HepG2 (cell line): ENCODE results near the gene FGGY. TPM values are rescaled to one million over a fixed set of nuclear protein-coding genes. Genes with fewer than 3 reads are reported as not detected.

Experiments used
- EEA1 ChIP-seq: sonication (generic); formaldehyde crosslinking; IDR thresholded peaks from 2 replicates; pipeline ENCODE4 v1.5.1; 2020; ENCODE audit warnings: mild to moderate bottlenecking, missing genetic modification reagents, borderline replicate concordance
- FOSL1 ChIP-seq: sonication (generic); formaldehyde crosslinking; IDR thresholded peaks from 2 replicates; pipeline ENCODE4 v1.9.0; 2021; ENCODE audit warnings: missing genetic modification reagents, borderline replicate concordance
- FOXO1 ChIP-seq: sonication (generic); formaldehyde crosslinking; IDR thresholded peaks from 2 replicates; pipeline ENCODE4 v1.4.0; 2020; ENCODE audit warnings: missing genetic modification reagents
- KDM1A ChIP-seq: IDR thresholded peaks from 2 replicates; pipeline ENCODE4 v1.6.1; 2016; ENCODE audit warnings: missing compliant biosample characterization
- RORA ChIP-seq: sonication (generic); formaldehyde crosslinking; IDR thresholded peaks from 2 replicates; pipeline ENCODE4 v1.5.0; 2020; ENCODE audit warnings: mild to moderate bottlenecking, missing genetic modification reagents, moderate library complexity
- TARDBP ChIP-seq: sonication (generic); formaldehyde crosslinking; IDR thresholded peaks from 2 replicates; pipeline ENCODE4 v1.8.0; 2022; ENCODE audit warnings: mild to moderate bottlenecking, missing genetic modification reagents
- ZNF331 ChIP-seq: sonication (generic); formaldehyde crosslinking; IDR thresholded peaks from 2 replicates; pipeline ENCODE4 v1.4.0; 2020; ENCODE audit warnings: missing genetic modification reagents
- ZNF383 ChIP-seq: sonication (generic); formaldehyde crosslinking; IDR thresholded peaks from 2 replicates; pipeline ENCODE4 v1.4.0; 2020; ENCODE audit warnings: missing genetic modification reagents, mild to moderate bottlenecking, borderline replicate concordance
- ZNF562 ChIP-seq: sonication (generic); formaldehyde crosslinking; IDR thresholded peaks from 2 replicates; pipeline ENCODE4 v1.8.0; 2022; ENCODE audit warnings: missing genetic modification reagents, borderline replicate concordance
- ZNF883 ChIP-seq: sonication (generic); formaldehyde crosslinking; IDR thresholded peaks from 2 replicates; pipeline ENCODE4 v1.5.1; 2020; ENCODE audit warnings: mild to moderate bottlenecking, missing genetic modification reagents; ENCODE audit errors: not compliant biosample characterization
- polyA plus RNA-seq, 8 experiments: library from polyadenylated mRNA; depleted of rRNA in 3 of 8; stranded (reverse) in 7 of 8; unstranded in 1 of 8; fragments of >200 nt; fragmentation: Illumina TruSeq in 4 of 8; extraction: Trizol in 4 of 8; gene quantifications; 2 replicates each; pipeline versions ENCODE4 v1.2.1 to v1.2.3, GENCODE V29; 2011 to 2016; ENCODE audit warnings: low read depth in 4 of 8, missing spikeins in 1 of 8, mixed read lengths in 1 of 8; ENCODE audit not compliant: insufficient read depth in 1 of 8
- total RNA-seq, 5 experiments: library from RNA; depleted of rRNA; stranded (reverse); fragments of >200 nt; fragmentation: Illumina TruSeq; extraction: Trizol; gene quantifications; 2 replicates each; pipeline ENCODE4 v1.2.3, GENCODE V29; 2016; ENCODE audit warnings: low read depth in 1 of 5
- TF ChIP-seq, protein P1 (sequence below): sonication (generic); formaldehyde crosslinking; IDR thresholded peaks from 2 replicates; pipeline ENCODE4 v1.5.1; 2020; ENCODE audit warnings: missing genetic modification reagents, mild to moderate bottlenecking, borderline replicate concordance
- TF ChIP-seq, protein P2 (sequence below): IDR thresholded peaks from 2 replicates; pipeline ENCODE4 v1.6.1; 2016; ENCODE audit warnings: missing compliant biosample characterization, missing genetic modification reagents, borderline replicate concordance
- TF ChIP-seq, protein P3 (sequence below): sonication (generic); formaldehyde crosslinking; IDR thresholded peaks from 2 replicates; pipeline ENCODE4 v1.5.0; 2020; ENCODE audit warnings: mild to moderate bottlenecking, missing genetic modification reagents
- TF ChIP-seq, protein P4 (sequence below): IDR thresholded peaks from 2 replicates; pipeline ENCODE4 v1.4.0; 2020; ENCODE audit warnings: mild to moderate bottlenecking, missing genetic modification reagents
- TF ChIP-seq, protein P5 (sequence below): sonication (generic); formaldehyde crosslinking; IDR thresholded peaks from 2 replicates; pipeline ENCODE4 v1.5.0; 2020; ENCODE audit warnings: mild to moderate bottlenecking, missing genetic modification reagents

The FGGY gene
- total and polyA plus RNA-seq, 2 of the 13 experiments (the other 11 are each of a cell fraction or from before 2014, with no cell fraction given) = 15.7 to 27.5 TPM

DNA sequence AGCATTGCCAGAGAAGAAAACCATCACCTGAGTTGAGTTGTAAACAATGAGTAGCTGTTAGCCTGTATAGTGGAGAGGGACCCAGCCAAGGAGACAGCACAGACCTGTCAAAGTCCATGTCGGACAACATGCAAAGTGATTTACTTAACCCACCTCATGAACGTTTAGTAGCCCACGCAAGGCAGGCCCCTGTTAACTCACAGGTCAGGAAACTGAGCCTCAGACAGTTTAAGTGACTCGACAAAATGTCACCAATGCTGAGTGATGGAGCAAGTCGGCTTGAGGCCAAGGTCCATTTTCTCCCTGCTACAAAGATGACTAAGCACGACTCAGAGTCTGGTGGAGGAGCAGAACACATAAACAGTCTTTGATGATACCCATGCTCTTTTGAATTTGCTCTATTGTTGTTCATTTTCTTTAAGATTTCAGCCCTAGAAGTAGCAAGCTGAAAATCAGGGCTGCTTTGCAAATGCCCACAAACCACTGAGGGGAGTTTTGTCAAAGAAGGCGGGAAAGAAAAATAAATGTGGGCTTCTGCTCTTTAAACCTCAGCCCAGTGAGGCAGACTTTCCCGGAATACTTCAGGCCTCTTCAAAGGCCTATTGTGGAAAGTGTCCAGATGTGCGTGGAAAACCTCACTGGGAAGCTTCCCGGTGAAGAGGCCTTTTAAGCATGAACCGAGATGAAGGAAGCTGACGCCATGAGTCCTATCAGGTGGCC is 434.0 kb downstream of the FGGY start (continued):
- TF ChIP-seq, protein P1, sequence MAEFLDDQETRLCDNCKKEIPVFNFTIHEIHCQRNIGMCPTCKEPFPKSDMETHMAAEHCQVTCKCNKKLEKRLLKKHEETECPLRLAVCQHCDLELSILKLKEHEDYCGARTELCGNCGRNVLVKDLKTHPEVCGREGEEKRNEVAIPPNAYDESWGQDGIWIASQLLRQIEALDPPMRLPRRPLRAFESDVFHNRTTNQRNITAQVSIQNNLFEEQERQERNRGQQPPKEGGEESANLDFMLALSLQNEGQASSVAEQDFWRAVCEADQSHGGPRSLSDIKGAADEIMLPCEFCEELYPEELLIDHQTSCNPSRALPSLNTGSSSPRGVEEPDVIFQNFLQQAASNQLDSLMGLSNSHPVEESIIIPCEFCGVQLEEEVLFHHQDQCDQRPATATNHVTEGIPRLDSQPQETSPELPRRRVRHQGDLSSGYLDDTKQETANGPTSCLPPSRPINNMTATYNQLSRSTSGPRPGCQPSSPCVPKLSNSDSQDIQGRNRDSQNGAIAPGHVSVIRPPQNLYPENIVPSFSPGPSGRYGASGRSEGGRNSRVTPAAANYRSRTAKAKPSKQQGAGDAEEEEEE = no peak; the same call in 1 of the 2 replicates
- TF ChIP-seq FOSL1 (no peak; the same call in 1 of the 2 replicates), ZNF331 (CRISPR knock-in tag) (0 out of 2 replicates have a peak, but pooled peaks have one; percentile 22), FOXO1 (CRISPR knock-in tag) (peak; percentile 63; the same call in 1 of the 2 replicates), ZNF883 (CRISPR knock-in tag) (no peak), ZNF383 (CRISPR knock-in tag) (no peak), EEA1 (no peak), RORA (CRISPR knock-in tag) (no peak), TARDBP (peak; percentile 56; the same call in 1 of the 2 replicates), KDM1A (CRISPR knock-in tag) (peak; percentile 66; the same call in 1 of the 2 replicates), ZNF562 (CRISPR knock-in tag) (no peak)
- TF ChIP-seq, protein P2, sequence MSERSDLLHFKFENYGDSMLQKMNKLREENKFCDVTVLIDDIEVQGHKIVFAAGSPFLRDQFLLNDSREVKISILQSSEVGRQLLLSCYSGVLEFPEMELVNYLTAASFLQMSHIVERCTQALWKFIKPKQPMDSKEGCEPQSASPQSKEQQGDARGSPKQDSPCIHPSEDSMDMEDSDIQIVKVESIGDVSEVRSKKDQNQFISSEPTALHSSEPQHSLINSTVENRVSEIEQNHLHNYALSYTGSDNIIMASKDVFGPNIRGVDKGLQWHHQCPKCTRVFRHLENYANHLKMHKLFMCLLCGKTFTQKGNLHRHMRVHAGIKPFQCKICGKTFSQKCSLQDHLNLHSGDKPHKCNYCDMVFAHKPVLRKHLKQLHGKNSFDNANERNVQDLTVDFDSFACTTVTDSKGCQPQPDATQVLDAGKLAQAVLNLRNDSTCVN (CRISPR knock-in tag) = no peak; the same call in 1 of the 2 replicates
- TF ChIP-seq, protein P3, sequence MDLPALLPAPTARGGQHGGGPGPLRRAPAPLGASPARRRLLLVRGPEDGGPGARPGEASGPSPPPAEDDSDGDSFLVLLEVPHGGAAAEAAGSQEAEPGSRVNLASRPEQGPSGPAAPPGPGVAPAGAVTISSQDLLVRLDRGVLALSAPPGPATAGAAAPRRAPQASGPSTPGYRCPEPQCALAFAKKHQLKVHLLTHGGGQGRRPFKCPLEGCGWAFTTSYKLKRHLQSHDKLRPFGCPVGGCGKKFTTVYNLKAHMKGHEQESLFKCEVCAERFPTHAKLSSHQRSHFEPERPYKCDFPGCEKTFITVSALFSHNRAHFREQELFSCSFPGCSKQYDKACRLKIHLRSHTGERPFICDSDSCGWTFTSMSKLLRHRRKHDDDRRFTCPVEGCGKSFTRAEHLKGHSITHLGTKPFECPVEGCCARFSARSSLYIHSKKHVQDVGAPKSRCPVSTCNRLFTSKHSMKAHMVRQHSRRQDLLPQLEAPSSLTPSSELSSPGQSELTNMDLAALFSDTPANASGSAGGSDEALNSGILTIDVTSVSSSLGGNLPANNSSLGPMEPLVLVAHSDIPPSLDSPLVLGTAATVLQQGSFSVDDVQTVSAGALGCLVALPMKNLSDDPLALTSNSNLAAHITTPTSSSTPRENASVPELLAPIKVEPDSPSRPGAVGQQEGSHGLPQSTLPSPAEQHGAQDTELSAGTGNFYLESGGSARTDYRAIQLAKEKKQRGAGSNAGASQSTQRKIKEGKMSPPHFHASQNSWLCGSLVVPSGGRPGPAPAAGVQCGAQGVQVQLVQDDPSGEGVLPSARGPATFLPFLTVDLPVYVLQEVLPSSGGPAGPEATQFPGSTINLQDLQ (CRISPR knock-in tag) = no peak
- TF ChIP-seq, protein P4, sequence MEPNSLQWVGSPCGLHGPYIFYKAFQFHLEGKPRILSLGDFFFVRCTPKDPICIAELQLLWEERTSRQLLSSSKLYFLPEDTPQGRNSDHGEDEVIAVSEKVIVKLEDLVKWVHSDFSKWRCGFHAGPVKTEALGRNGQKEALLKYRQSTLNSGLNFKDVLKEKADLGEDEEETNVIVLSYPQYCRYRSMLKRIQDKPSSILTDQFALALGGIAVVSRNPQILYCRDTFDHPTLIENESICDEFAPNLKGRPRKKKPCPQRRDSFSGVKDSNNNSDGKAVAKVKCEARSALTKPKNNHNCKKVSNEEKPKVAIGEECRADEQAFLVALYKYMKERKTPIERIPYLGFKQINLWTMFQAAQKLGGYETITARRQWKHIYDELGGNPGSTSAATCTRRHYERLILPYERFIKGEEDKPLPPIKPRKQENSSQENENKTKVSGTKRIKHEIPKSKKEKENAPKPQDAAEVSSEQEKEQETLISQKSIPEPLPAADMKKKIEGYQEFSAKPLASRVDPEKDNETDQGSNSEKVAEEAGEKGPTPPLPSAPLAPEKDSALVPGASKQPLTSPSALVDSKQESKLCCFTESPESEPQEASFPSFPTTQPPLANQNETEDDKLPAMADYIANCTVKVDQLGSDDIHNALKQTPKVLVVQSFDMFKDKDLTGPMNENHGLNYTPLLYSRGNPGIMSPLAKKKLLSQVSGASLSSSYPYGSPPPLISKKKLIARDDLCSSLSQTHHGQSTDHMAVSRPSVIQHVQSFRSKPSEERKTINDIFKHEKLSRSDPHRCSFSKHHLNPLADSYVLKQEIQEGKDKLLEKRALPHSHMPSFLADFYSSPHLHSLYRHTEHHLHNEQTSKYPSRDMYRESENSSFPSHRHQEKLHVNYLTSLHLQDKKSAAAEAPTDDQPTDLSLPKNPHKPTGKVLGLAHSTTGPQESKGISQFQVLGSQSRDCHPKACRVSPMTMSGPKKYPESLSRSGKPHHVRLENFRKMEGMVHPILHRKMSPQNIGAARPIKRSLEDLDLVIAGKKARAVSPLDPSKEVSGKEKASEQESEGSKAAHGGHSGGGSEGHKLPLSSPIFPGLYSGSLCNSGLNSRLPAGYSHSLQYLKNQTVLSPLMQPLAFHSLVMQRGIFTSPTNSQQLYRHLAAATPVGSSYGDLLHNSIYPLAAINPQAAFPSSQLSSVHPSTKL (CRISPR knock-in tag) = peak; percentile 90
- TF ChIP-seq, protein P5, sequence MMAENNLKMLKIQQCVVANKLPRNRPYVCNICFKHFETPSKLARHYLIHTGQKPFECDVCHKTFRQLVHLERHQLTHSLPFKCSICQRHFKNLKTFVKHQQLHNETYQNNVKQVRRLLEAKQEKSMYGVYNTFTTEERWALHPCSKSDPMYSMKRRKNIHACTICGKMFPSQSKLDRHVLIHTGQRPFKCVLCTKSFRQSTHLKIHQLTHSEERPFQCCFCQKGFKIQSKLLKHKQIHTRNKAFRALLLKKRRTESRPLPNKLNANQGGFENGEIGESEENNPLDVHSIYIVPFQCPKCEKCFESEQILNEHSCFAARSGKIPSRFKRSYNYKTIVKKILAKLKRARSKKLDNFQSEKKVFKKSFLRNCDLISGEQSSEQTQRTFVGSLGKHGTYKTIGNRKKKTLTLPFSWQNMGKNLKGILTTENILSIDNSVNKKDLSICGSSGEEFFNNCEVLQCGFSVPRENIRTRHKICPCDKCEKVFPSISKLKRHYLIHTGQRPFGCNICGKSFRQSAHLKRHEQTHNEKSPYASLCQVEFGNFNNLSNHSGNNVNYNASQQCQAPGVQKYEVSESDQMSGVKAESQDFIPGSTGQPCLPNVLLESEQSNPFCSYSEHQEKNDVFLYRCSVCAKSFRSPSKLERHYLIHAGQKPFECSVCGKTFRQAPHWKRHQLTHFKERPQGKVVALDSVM (CRISPR knock-in tag) = no peak
